ENCODE data around the gene COBLL1.

The COBLL1 gene

GRCh38 chr2:164693834-164694233 is 147.8 kb downstream of the COBLL1 start:
- TF ChIP-seq, protein P1, sequence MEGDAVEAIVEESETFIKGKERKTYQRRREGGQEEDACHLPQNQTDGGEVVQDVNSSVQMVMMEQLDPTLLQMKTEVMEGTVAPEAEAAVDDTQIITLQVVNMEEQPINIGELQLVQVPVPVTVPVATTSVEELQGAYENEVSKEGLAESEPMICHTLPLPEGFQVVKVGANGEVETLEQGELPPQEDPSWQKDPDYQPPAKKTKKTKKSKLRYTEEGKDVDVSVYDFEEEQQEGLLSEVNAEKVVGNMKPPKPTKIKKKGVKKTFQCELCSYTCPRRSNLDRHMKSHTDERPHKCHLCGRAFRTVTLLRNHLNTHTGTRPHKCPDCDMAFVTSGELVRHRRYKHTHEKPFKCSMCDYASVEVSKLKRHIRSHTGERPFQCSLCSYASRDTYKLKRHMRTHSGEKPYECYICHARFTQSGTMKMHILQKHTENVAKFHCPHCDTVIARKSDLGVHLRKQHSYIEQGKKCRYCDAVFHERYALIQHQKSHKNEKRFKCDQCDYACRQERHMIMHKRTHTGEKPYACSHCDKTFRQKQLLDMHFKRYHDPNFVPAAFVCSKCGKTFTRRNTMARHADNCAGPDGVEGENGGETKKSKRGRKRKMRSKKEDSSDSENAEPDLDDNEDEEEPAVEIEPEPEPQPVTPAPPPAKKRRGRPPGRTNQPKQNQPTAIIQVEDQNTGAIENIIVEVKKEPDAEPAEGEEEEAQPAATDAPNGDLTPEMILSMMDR (conservative IDR thresholded peaks at IDR 0.05; ENCODE audit: low read depth, low read length): no peak
- no peak for DNase-seq (ENCODE audit: low read depth)
- H3K4me3 ChIP-seq (ENCODE audit: low read length): no peak overlapping the region

DNA sequence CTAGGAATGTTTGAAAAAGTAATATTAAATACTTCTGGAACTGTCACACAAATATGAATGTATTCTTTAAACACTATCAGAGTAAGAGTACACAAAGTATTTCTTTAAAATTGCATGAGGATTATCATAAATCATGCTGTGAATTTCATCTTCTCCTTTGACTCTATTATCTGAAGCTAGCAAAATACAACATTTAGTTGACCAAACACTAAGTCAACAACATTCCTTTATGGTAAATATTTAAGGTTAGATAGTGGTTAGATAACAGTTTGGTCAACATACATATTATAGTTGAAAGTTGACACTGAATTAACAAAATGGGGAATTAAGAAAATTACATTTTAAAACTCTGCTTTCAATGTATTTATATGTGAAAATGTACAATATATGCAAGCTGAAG is 148.2 kb downstream of the COBLL1 start:
- TF ChIP-seq, protein P1 (conservative IDR thresholded peaks at IDR 0.05; ENCODE audit: low read depth, low read length): no peak
- no peak overlapping the region for H3K4me3 ChIP-seq (ENCODE audit: low read length)
- DNase-seq (ENCODE audit: low read depth): no peak

DNA sequence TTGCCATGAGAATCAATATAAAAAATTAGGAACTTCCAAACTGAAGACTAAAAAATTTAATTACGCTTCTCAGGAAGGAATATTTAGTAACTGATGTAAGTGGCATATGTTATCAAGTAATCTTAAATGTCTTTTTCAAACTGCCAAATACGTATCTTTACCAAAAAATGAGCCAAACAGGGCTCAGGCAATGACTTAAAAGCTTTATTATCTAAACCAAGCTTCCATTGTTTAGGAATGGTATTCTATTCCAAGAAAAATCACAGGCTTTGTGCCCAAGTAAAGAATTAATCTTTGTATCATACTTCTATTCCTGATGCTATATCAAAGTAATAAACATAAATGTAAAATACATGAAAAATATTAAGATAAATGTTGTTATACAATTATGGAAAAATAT is 148.7 kb downstream of the COBLL1 start:
- TF ChIP-seq, protein P1 (conservative IDR thresholded peaks at IDR 0.05; ENCODE audit: low read depth, low read length): no peak
- DNase-seq (ENCODE audit: low read depth): no peak
- H3K4me3 ChIP-seq (ENCODE audit: low read length): no peak overlapping the region

- TF ChIP-seq, protein P1 (conservative IDR thresholded peaks at IDR 0.05; ENCODE audit: low read depth, low read length): no peak
- no peak for DNase-seq (ENCODE audit: low read depth)
- no peak overlapping the region for H3K4me3 ChIP-seq (ENCODE audit: low read length)
These were observed 149.5 kb downstream of the COBLL1 start for GRCh38 chr2:164692114-164692513.

DNA sequence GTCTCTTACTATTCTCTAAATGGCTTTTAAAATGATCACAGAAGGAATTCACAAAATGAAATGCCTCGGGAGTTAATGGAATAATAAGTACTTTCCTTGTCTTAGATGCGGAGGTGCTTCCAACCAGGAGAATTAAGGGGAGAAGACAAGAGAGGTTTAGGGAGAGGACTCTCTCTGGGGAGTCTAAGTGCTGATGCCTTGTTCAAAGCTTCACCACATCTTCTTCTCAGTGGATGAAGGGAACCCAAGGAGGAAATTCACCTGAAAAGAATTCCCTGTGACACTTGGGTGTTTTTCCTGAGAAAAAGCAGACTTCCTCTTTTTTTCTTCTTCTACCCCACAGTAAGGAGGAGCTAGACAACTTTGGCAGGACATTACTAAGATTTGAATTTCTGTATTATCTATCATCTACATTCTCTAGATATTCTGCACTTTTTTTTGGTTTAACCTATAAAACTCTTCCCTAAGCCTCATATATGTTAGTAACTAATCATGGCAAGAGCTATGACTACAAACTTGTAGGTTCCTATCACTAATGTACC is 150.2 kb downstream of the COBLL1 start:
- H3K4me3 ChIP-seq (ENCODE audit: low read length): no peak overlapping the region
- TF ChIP-seq, protein P1 (conservative IDR thresholded peaks at IDR 0.05; ENCODE audit: low read depth, low read length): no peak
- no peak for DNase-seq (ENCODE audit: low read depth)

- no peak for DNase-seq (ENCODE audit: low read depth)
- no peak overlapping the region for H3K4me3 ChIP-seq (ENCODE audit: low read length)
- TF ChIP-seq, protein P1 (conservative IDR thresholded peaks at IDR 0.05; ENCODE audit: low read depth, low read length): no peak
These were observed 151.3 kb downstream of the COBLL1 start for GRCh38 chr2:164690361-164690760.

GRCh38 chr2:164688896-164689419 is 152.7 kb downstream of the COBLL1 start:
- no peak for DNase-seq (ENCODE audit: low read depth)
- no peak overlapping the region for H3K4me3 ChIP-seq (ENCODE audit: low read length)
- TF ChIP-seq, protein P1 (conservative IDR thresholded peaks at IDR 0.05; ENCODE audit: low read depth, low read length): no peak
